A549 (cell line): ENCODE data around the gene NBPF20.
"Not testable (repeated sequence)": the region's sequence is repeated elsewhere in the genome, so short reads cannot be mapped to it uniquely, and the experiment has no call there.

ENCODE experiments used
- POLR2A ChIP-seq: IDR thresholded peaks from 2 replicates; pipeline ENCODE4 v1.6.1; 2012; ENCODE audit warnings: mild to moderate bottlenecking, low read length
- POLR2AphosphoS2 ChIP-seq: conservative IDR thresholded peaks from 2 replicates; pipeline ENCODE4 v1.6.1; 2012; ENCODE audit warnings: low read length, improper control_type of control experiment, inconsistent platforms
- TF ChIP-seq, protein P1 (sequence below): fragments of >200 bp; sonication (Bioruptor Twin); formaldehyde crosslinking; IDR thresholded peaks from 3 replicates; pipeline ENCODE4 v1.5.1; 2016

DNA sequence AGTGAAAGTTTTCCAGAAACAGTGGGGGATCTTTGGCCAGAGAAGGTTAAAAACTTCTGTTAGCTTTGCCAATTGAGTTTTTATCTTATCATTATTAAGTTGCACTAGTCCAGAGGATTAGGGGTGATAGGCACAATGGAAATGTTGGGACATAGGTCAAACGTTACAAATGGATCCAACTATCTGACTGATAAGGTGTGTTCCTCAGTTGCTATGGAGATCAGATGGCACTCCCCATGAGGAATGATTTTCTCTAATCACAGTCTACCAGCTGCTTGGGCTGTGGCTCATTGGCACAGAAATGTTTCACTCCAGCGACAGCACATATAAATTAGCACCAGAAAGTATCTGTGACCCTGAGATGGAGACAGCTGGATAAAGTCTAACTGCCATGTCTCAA, 47.3 kb upstream of the NBPF20 start:
- TF ChIP-seq, protein P1, sequence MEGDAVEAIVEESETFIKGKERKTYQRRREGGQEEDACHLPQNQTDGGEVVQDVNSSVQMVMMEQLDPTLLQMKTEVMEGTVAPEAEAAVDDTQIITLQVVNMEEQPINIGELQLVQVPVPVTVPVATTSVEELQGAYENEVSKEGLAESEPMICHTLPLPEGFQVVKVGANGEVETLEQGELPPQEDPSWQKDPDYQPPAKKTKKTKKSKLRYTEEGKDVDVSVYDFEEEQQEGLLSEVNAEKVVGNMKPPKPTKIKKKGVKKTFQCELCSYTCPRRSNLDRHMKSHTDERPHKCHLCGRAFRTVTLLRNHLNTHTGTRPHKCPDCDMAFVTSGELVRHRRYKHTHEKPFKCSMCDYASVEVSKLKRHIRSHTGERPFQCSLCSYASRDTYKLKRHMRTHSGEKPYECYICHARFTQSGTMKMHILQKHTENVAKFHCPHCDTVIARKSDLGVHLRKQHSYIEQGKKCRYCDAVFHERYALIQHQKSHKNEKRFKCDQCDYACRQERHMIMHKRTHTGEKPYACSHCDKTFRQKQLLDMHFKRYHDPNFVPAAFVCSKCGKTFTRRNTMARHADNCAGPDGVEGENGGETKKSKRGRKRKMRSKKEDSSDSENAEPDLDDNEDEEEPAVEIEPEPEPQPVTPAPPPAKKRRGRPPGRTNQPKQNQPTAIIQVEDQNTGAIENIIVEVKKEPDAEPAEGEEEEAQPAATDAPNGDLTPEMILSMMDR: not testable (repeated sequence)
- TF ChIP-seq POLR2A, POLR2AphosphoS2: not testable (repeated sequence)
